ENCODE results near the gene TARBP1. TPM values are rescaled to one million over a fixed set of nuclear protein-coding genes. Genes with fewer than 3 reads are reported as not detected.

Gene TARBP1
- total and polyA plus RNA-seq, 7 experiments from 2014 or later: 22.9 to 49.6 (median 46.7) TPM

DNA sequence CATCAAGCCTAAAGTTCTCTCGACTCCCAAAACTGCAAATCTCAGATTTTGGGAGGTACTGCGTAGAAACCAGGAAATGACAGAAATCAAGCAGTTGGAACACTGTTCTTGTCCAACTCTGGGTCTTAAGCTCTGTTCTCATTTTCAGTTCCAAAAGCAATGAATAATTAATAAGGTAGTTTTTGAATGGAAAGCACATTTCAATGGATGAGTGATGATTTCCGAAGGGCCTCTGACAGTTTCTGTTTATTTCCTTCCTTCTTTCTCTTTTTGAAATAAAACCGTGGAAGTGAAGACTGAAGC lies 20.9 kb upstream of the TARBP1 start:
- no peaks in the 10 kb centered on the region for H3K27me3 Mint-ChIP-seq
- peaks cover 0 to 8% (median 0%) of the 10 kb centered on the region in 11 donors for H3K9me3 Mint-ChIP-seq
- ChIA-PET POLR2A (interaction anchor here (1.7 kb wide), 1 partner anchor 583 kb away, joined by 4 read pairs; no protein-coding TSS in a partner anchor), CTCF (interaction anchor here (0.6 to 3.9 kb wide), 13 partner anchors 14 to 1609 kb away, joined by 3 to 44 read pairs (median 3); no protein-coding TSS in a partner anchor)
- intact Hi-C loops (cut with micrococcal nuclease): loop anchor here (1.0 to 10.0 kb wide), 14 partner anchors 13 to 1285 kb away; no protein-coding TSS in a partner anchor
- peaks cover 0 to 5% (median 0%) of the 10 kb centered on the region in 5 donors for H3K36me3 Mint-ChIP-seq
- Histone ChIP-seq H3K27me3 (ENCODE audit: control insufficient read depth in 2 of 2, insufficient read depth in 2 of 2, low read length in 2 of 2) (no peaks in the 10 kb centered on the region), H3K27ac (ENCODE audit: low read depth, low read length) (no peak overlapping the region), H3K36me3 (ENCODE audit: control insufficient read depth in 2 of 3, insufficient read depth in 3 of 3, low read length in 3 of 3) (no peaks in the 10 kb centered on the region), H3K4me1 (ENCODE audit: control insufficient read depth in 2 of 2, insufficient read depth in 2 of 2, low read length in 2 of 2) (peaks cover 0 to 4% of the 10 kb centered on the region in 2 donors), H3K4me3 (ENCODE audit: low read length) (no peak overlapping the region), H3K9me3 (ENCODE audit: control insufficient read depth in 2 of 3, low read length in 3 of 3) (no peaks in the 10 kb centered on the region)
- peak overlapping the region in 1 of 9 donors; percentile 67 for H3K27ac Mint-ChIP-seq
- H3K4me1 Mint-ChIP-seq: peaks cover 0 to 64% (median 6%) of the 10 kb centered on the region in 7 donors
- H3K4me3 Mint-ChIP-seq: peak overlapping the region in 1 of 10 donors; percentile 32
- DNase-seq: no peak
- ATAC-seq: no peak

DNA sequence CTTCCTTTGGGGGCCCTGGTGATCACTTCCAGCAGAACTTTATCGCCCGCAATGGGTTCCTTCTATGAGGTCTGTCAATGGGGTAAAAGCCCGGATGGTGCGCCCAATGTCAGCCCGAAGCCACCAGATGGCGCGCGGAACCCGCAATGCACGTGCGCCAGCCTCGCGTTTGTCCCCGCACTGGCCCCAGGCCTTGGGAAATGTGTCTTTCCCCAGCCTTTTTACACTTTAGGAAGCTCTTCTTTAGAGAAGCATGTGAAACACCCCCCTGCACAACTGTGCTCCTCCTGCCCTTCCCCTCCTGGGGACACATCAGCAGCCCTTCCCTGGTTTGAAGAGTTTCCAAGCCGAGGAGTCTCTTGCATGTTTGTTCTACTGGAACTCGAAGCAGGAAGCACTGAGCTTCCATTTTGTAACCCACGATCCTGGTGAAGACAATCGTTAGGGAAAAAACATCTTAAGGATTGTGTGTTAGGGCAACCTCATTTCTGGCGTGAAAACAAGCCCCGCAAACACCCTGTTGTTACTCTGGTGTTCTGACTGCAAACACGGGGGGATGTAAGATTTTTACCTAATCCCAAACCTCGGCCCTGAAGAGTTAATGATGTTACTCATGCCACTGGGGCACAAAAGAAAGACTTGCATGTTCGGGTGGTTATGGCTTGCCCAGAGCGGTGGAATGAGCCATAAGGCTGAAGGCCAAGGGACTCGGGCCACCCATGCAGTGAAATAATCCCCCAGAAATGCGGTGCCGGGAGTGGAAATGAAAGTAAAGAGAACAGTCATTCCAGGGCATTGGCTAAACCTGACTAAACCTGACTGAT lies 20.4 kb upstream of the TARBP1 start:
- no peaks in the 10 kb centered on the region for H3K27me3 ChIP-seq (ENCODE audit: control insufficient read depth in 2 of 2, insufficient read depth in 2 of 2, low read length in 2 of 2)
- H3K27ac ChIP-seq (ENCODE audit: low read depth, low read length): no peak overlapping the region
- Mint-ChIP-seq H3K36me3 (peaks cover 0 to 3% (median 0%) of the 10 kb centered on the region in 5 donors), H3K4me1 (peaks cover 0 to 62% (median 6%) of the 10 kb centered on the region in 7 donors), H3K9me3 (peaks cover 0 to 7% (median 0%) of the 10 kb centered on the region in 11 donors), H3K4me3 (peak overlapping the region in 2 of 10 donors; percentile 33 to 62), H3K27ac (peak overlapping the region in 4 of 9 donors; percentile 34 to 82 (median 74)), H3K27me3 (no peaks in the 10 kb centered on the region)
- DNase-seq: peak; percentile 65 to 85 (median 78)
- H3K36me3 ChIP-seq (ENCODE audit: control insufficient read depth in 2 of 3, insufficient read depth in 3 of 3, low read length in 3 of 3): no peaks in the 10 kb centered on the region
- ATAC-seq: peak; percentile 96
- ChIA-PET CTCF (interaction anchor here (0.6 to 3.9 kb wide), 14 partner anchors 12 to 1610 kb away, joined by 3 to 44 read pairs (median 3); no protein-coding TSS in a partner anchor), POLR2A (interaction anchor here (0.8 to 1.7 kb wide), 2 partner anchors 101 to 584 kb away, joined by 3 to 4 read pairs; no protein-coding TSS in a partner anchor)
- H3K9me3 ChIP-seq (ENCODE audit: control insufficient read depth in 2 of 3, low read length in 3 of 3): no peaks in the 10 kb centered on the region
- no peak overlapping the region for H3K4me3 ChIP-seq (ENCODE audit: low read length)
- H3K4me1 ChIP-seq (ENCODE audit: control insufficient read depth in 2 of 2, insufficient read depth in 2 of 2, low read length in 2 of 2): peaks cover 0 to 4% of the 10 kb centered on the region in 2 donors
- intact Hi-C loops (cut with micrococcal nuclease): loop anchor here (1.0 to 10.0 kb wide), 14 partner anchors 12 to 1285 kb away; no protein-coding TSS in a partner anchor

GRCh38 chr1:234498448-234499118 lies 19.6 kb upstream of the TARBP1 start:
- Mint-ChIP-seq H3K4me1 (peaks cover 0 to 66% (median 6%) of the 10 kb centered on the region in 7 donors), H3K9me3 (no peaks in the 10 kb centered on the region), H3K4me3 (peak overlapping the region in 1 of 10 donors; percentile 62), H3K36me3 (peaks cover 0 to 2% (median 0%) of the 10 kb centered on the region in 5 donors), H3K27me3 (no peaks in the 10 kb centered on the region), H3K27ac (peak overlapping the region in 3 of 9 donors; percentile 49 to 77 (median 72))
- no peak overlapping the region for H3K27ac ChIP-seq (ENCODE audit: low read depth, low read length)
- no peaks in the 10 kb centered on the region for H3K36me3 ChIP-seq (ENCODE audit: control insufficient read depth in 2 of 3, insufficient read depth in 3 of 3, low read length in 3 of 3)
- POLR2A ChIA-PET: interaction anchor here (0.8 kb wide), 1 partner anchor 102 kb away, joined by 3 read pairs; no protein-coding TSS in a partner anchor
- no peaks in the 10 kb centered on the region for H3K9me3 ChIP-seq (ENCODE audit: control insufficient read depth in 2 of 3, low read length in 3 of 3)
- intact Hi-C loops (cut with micrococcal nuclease): loop anchor here (1.0 to 10.0 kb wide), 14 partner anchors 11 to 1286 kb away; no protein-coding TSS in a partner anchor
- H3K4me1 ChIP-seq (ENCODE audit: control insufficient read depth in 2 of 2, insufficient read depth in 2 of 2, low read length in 2 of 2): peaks cover 0 to 4% of the 10 kb centered on the region in 2 donors
- peak; percentile 31 for ATAC-seq
- H3K27me3 ChIP-seq (ENCODE audit: control insufficient read depth in 2 of 2, insufficient read depth in 2 of 2, low read length in 2 of 2): no peaks in the 10 kb centered on the region
- no peak for DNase-seq
- CTCF ChIA-PET: interaction anchor here (0.6 to 3.9 kb wide), 7 partner anchors 11 to 585 kb away, joined by 3 to 44 read pairs (median 4); no protein-coding TSS in a partner anchor
- H3K4me3 ChIP-seq (ENCODE audit: low read length): no peak overlapping the region

DNA sequence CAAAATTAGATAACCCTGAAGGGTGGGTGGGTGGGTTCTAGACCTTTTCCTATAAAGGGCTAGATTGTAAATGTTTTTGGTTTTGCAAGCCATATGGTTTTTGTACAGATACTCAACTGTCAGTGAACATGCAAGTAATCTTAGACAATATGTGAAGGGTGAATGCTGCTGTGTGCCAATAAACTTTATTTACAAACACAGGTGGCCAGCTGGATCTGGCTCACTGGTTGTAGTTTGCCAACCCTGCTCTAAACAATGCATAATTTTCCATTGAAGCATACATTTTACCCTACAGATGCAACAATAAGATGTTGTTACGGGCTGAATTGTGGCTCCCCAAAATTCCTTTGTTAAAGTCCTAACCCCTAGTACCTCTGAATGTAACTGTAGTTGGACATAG lies 18.6 kb upstream of the TARBP1 start:
- Histone ChIP-seq H3K27ac (ENCODE audit: low read depth, low read length) (no peak overlapping the region), H3K4me3 (ENCODE audit: low read length) (no peak overlapping the region), H3K36me3 (ENCODE audit: control insufficient read depth in 2 of 3, insufficient read depth in 3 of 3, low read length in 3 of 3) (no peaks in the 10 kb centered on the region), H3K27me3 (ENCODE audit: control insufficient read depth in 2 of 2, insufficient read depth in 2 of 2, low read length in 2 of 2) (no peaks in the 10 kb centered on the region), H3K4me1 (ENCODE audit: control insufficient read depth in 2 of 2, insufficient read depth in 2 of 2, low read length in 2 of 2) (peaks cover 0 to 4% of the 10 kb centered on the region in 2 donors), H3K9me3 (ENCODE audit: control insufficient read depth in 2 of 3, low read length in 3 of 3) (no peaks in the 10 kb centered on the region)
- DNase-seq: no peak
- Mint-ChIP-seq H3K27ac (no peak overlapping the region), H3K4me1 (peaks cover 0 to 68% (median 6%) of the 10 kb centered on the region in 7 donors), H3K9me3 (no peaks in the 10 kb centered on the region), H3K27me3 (no peaks in the 10 kb centered on the region), H3K36me3 (no peaks in the 10 kb centered on the region), H3K4me3 (no peak overlapping the region)
- POLR2A ChIA-PET: no interaction called here
- ATAC-seq: no peak
- CTCF ChIA-PET: interaction anchor here (2.6 to 3.9 kb wide), 2 partner anchors 10 to 586 kb away, joined by 7 to 44 read pairs; no protein-coding TSS in a partner anchor
- intact Hi-C loops (cut with micrococcal nuclease): loop anchor here (5.0 to 10.0 kb wide), 4 partner anchors 47 to 1287 kb away; no protein-coding TSS in a partner anchor

DNA sequence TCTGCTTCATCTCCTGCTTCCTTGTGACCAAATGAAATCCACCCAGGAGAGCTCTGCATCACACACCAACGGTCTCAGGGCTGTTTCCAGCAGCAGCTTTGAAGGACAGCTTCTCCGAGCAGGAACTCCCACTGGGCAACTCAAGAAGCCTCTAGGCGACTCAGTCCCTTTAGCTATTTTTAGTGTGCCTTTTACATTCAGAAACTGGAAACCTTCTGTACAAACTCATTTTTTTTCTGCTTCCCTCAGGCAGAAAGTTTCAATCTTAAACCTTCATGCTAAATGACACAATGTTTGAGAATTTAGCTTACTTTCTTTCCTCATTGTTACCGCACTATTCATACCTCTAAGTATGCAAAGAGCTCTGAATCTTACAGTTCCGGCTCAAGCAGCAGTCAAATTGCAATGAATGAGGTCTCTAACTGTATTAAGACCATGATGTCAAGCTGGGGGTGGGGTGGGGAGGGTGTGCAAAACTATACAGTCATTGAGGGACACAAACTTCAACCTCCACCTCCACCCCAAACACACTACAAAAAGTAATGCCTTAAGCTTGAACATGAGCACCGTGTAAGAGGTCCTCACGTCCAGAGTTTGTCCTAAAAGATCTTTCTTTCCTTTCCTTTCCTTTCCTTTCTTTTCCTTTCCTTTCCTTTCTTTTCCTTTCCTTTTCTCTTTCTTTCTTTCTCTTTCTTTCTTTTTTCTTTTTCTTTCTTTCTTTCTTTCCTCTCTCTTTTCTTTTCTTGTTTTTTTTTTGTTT lies 16.4 kb upstream of the TARBP1 start:
- DNase-seq (no peak), ATAC-seq (no peak)
- Mint-ChIP-seq H3K4me3 (peak overlapping the region in 1 of 10 donors; percentile 26), H3K9me3 (no peaks in the 10 kb centered on the region), H3K4me1 (peaks cover 5 to 62% (median 17%) of the 10 kb centered on the region in 7 donors), H3K27me3 (no peaks in the 10 kb centered on the region), H3K27ac (peak overlapping the region in 2 of 9 donors; percentile 32 to 90), H3K36me3 (no peaks in the 10 kb centered on the region)
- H3K4me1 ChIP-seq (ENCODE audit: control insufficient read depth in 2 of 2, insufficient read depth in 2 of 2, low read length in 2 of 2): peaks cover 0 to 12% of the 10 kb centered on the region in 2 donors
- CTCF ChIA-PET: interaction anchor here (0.7 to 1.5 kb wide), 3 partner anchors 8 to 589 kb away, joined by 3 to 7 read pairs (median 4); no protein-coding TSS in a partner anchor
- POLR2A ChIA-PET: interaction anchor here (0.5 to 1.1 kb wide), 3 partner anchors 13 to 1011 kb away, joined by 3 read pairs; no protein-coding TSS in a partner anchor
- H3K4me3 ChIP-seq (ENCODE audit: low read length): no peak overlapping the region
- no peaks in the 10 kb centered on the region for H3K36me3 ChIP-seq (ENCODE audit: control insufficient read depth in 2 of 3, insufficient read depth in 3 of 3, low read length in 3 of 3)
- H3K27ac ChIP-seq (ENCODE audit: low read depth, low read length): no peak overlapping the region
- intact Hi-C loops (cut with micrococcal nuclease): loop anchor here (5.0 to 10.0 kb wide), 4 partner anchors 49 to 1289 kb away; no protein-coding TSS in a partner anchor
- H3K9me3 ChIP-seq (ENCODE audit: control insufficient read depth in 2 of 3, low read length in 3 of 3): no peaks in the 10 kb centered on the region
- no peaks in the 10 kb centered on the region for H3K27me3 ChIP-seq (ENCODE audit: control insufficient read depth in 2 of 2, insufficient read depth in 2 of 2, low read length in 2 of 2)

All from naive thymus-derived CD4-positive, alpha-beta T cell (primary cell).